Adipocyte (in vitro differentiated cells): ENCODE data around the gene VTCN1.

Source experiments
- DNase-seq: peaks from one replicate; pipeline ENCODE4 v3.0.0-alpha.2; 2015; ENCODE audit warnings: low read depth
- H3K27me3 ChIP-seq: replicated peaks from 2 replicates; pipeline ENCODE4 v1.7.0; 2013; ENCODE audit warnings: mild to moderate bottlenecking, low read length, moderate library complexity; ENCODE audit not compliant: control insufficient read depth, insufficient read depth
- H3K36me3 ChIP-seq: 2 replicates; pipeline ENCODE4 v1.7.0; 2013; ENCODE audit warnings: low read length, mild to moderate bottlenecking, moderate library complexity; ENCODE audit not compliant: control insufficient read depth, insufficient read depth, severe bottlenecking
- H3K4me1 ChIP-seq: 2 replicates; pipeline ENCODE4 v1.7.0; 2013; ENCODE audit warnings: mild to moderate bottlenecking, low read length, moderate library complexity; ENCODE audit not compliant: control insufficient read depth, insufficient read depth
- H3K4me3 ChIP-seq: 2 replicates; pipeline ENCODE4 v1.7.0; 2013; ENCODE audit warnings: mild to moderate bottlenecking, low read length, moderate library complexity
- H3K9ac ChIP-seq: 2 replicates; pipeline ENCODE4 v1.7.0; 2013; ENCODE audit warnings: mild to moderate bottlenecking, low read length, moderate library complexity
- H3K9me3 ChIP-seq: 2 replicates; pipeline ENCODE4 v1.7.0; 2013; ENCODE audit warnings: mild to moderate bottlenecking, low read length, moderate library complexity; ENCODE audit not compliant: control insufficient read depth

Gene VTCN1

GRCh38 chr1:117209094-117209493, 1.6 kb downstream of the VTCN1 start:
- Histone ChIP-seq H3K4me3 (no peak overlapping the region), H3K4me1 (no peaks in the 10 kb centered on the region), H3K9ac (no peak overlapping the region), H3K36me3 (no peaks in the 10 kb centered on the region), H3K9me3 (no peaks in the 10 kb centered on the region), H3K27me3 (peaks cover 51% of the 10 kb centered on the region)
- no peak for DNase-seq

GRCh38 chr1:117208580-117208979, 2.1 kb downstream of the VTCN1 start:
- DNase-seq, result no peak
- no peak overlapping the region for H3K9ac ChIP-seq
- H3K4me1 ChIP-seq, result no peaks in the 10 kb centered on the region
- peaks cover 54% of the 10 kb centered on the region for H3K27me3 ChIP-seq
- no peaks in the 10 kb centered on the region for H3K36me3 ChIP-seq
- no peaks in the 10 kb centered on the region for H3K9me3 ChIP-seq
- no peak overlapping the region for H3K4me3 ChIP-seq

- no peaks in the 10 kb centered on the region for H3K9me3 ChIP-seq
- H3K27me3 ChIP-seq, result peaks cover 61% of the 10 kb centered on the region
- no peak for DNase-seq
- H3K4me1 ChIP-seq, result no peaks in the 10 kb centered on the region
- no peak overlapping the region for H3K4me3 ChIP-seq
- H3K36me3 ChIP-seq, result no peaks in the 10 kb centered on the region
- H3K9ac ChIP-seq, result no peak overlapping the region
Observed at GRCh38 chr1:117205368-117205767, 5.4 kb downstream of the VTCN1 start.

- peaks cover 39% of the 10 kb centered on the region for H3K27me3 ChIP-seq
- no peak for DNase-seq
Observed at GRCh38 chr1:117201808-117202207, 8.9 kb downstream of the VTCN1 start.

GRCh38 chr1:117198097-117198496, 12.6 kb downstream of the VTCN1 start:
- no peak for DNase-seq

More at GRCh38 chr1:117201808-117202207, 8.9 kb downstream of the VTCN1 start:
- Histone ChIP-seq H3K36me3 (no peaks in the 10 kb centered on the region), H3K9ac (no peak overlapping the region), H3K4me3 (no peak overlapping the region), H3K9me3 (no peaks in the 10 kb centered on the region), H3K4me1 (no peaks in the 10 kb centered on the region)

GRCh38 chr1:117189726-117190125, 21.0 kb downstream of the VTCN1 start:
- DNase-seq, result no peak
- Histone ChIP-seq H3K4me3 (no peak overlapping the region), H3K4me1 (no peaks in the 10 kb centered on the region), H3K9me3 (peaks cover 17% of the 10 kb centered on the region), H3K9ac (no peak overlapping the region), H3K36me3 (no peaks in the 10 kb centered on the region), H3K27me3 (no peaks in the 10 kb centered on the region)

More at GRCh38 chr1:117198097-117198496, 12.6 kb downstream of the VTCN1 start:
- Histone ChIP-seq H3K4me3 (no peak overlapping the region), H3K4me1 (no peaks in the 10 kb centered on the region), H3K9me3 (peaks cover 8% of the 10 kb centered on the region), H3K27me3 (peaks cover 19% of the 10 kb centered on the region), H3K9ac (no peak overlapping the region), H3K36me3 (no peaks in the 10 kb centered on the region)

- Histone ChIP-seq H3K27me3 (no peaks in the 10 kb centered on the region), H3K9me3 (peaks cover 17% of the 10 kb centered on the region), H3K36me3 (no peaks in the 10 kb centered on the region), H3K4me1 (no peaks in the 10 kb centered on the region), H3K4me3 (no peak overlapping the region), H3K9ac (no peak overlapping the region)
- peak; percentile 42 for DNase-seq
Observed at GRCh38 chr1:117188816-117189437, 21.8 kb downstream of the VTCN1 start.

GRCh38 chr1:117188170-117188815, 22.4 kb downstream of the VTCN1 start:
- Histone ChIP-seq H3K4me3 (no peak overlapping the region), H3K9me3 (peaks cover 11% of the 10 kb centered on the region), H3K4me1 (no peaks in the 10 kb centered on the region), H3K9ac (no peak overlapping the region), H3K27me3 (no peaks in the 10 kb centered on the region), H3K36me3 (no peaks in the 10 kb centered on the region)
- peak; percentile 45 for DNase-seq

- no peak overlapping the region for H3K9ac ChIP-seq
- H3K36me3 ChIP-seq, result no peaks in the 10 kb centered on the region
- no peak overlapping the region for H3K4me3 ChIP-seq
- no peaks in the 10 kb centered on the region for H3K27me3 ChIP-seq
- H3K9me3 ChIP-seq, result no peaks in the 10 kb centered on the region
- no peak for DNase-seq
- H3K4me1 ChIP-seq, result no peaks in the 10 kb centered on the region
Observed at GRCh38 chr1:117183112-117183511, 27.6 kb downstream of the VTCN1 start.

GRCh38 chr1:117182319-117182718, 28.4 kb downstream of the VTCN1 start:
- H3K4me1 ChIP-seq, result no peaks in the 10 kb centered on the region
- H3K27me3 ChIP-seq, result no peaks in the 10 kb centered on the region
- H3K36me3 ChIP-seq, result no peaks in the 10 kb centered on the region
- no peaks in the 10 kb centered on the region for H3K9me3 ChIP-seq
- H3K4me3 ChIP-seq, result no peak overlapping the region
- no peak overlapping the region for H3K9ac ChIP-seq
- DNase-seq, result no peak

- DNase-seq, result no peak
- H3K36me3 ChIP-seq, result no peaks in the 10 kb centered on the region
- no peaks in the 10 kb centered on the region for H3K9me3 ChIP-seq
- no peaks in the 10 kb centered on the region for H3K27me3 ChIP-seq
- no peak overlapping the region for H3K4me3 ChIP-seq
- no peak overlapping the region for H3K9ac ChIP-seq
- H3K4me1 ChIP-seq, result no peaks in the 10 kb centered on the region
Observed at GRCh38 chr1:117181630-117182041, 29.1 kb downstream of the VTCN1 start.
